KMS-11 (cell line): ENCODE results near the gene TAOK1.

Experiments
- H2AFZ ChIP-seq: fragments of 200-600 bp; sonication (generic); 2 replicates; pipeline ENCODE4 v1.6.1; 2016; ENCODE audit warnings: antibody characterized with exemption, mixed run types, low read depth
- H3K27ac ChIP-seq: fragments of 200-600 bp; sonication (generic); 2 replicates; pipeline ENCODE4 v1.6.1; 2016; ENCODE audit warnings: mild to moderate bottlenecking, mixed run types
- H3K27me3 ChIP-seq: fragments of 200-600 bp; sonication (generic); 2 replicates; pipeline ENCODE4 v1.6.1; 2017; ENCODE audit warnings: mild to moderate bottlenecking, low read depth, mixed run types, moderate library complexity; ENCODE audit not compliant: insufficient read depth
- H3K36me3 ChIP-seq: fragments of 200-600 bp; sonication (generic); 2 replicates; pipeline ENCODE4 v1.6.1; 2017; ENCODE audit warnings: mild to moderate bottlenecking, mixed run types; ENCODE audit not compliant: insufficient read depth
- H3K4me1 ChIP-seq: fragments of 200-600 bp; sonication (generic); 2 replicates; pipeline ENCODE4 v1.6.1; 2016; ENCODE audit warnings: mild to moderate bottlenecking, low read depth, mixed run types; ENCODE audit not compliant: poor library complexity, severe bottlenecking
- H3K4me2 ChIP-seq: fragments of 200-600 bp; sonication (generic); 2 replicates; pipeline ENCODE4 v1.7.0; 2016; ENCODE audit warnings: mild to moderate bottlenecking, mixed run types
- H3K4me3 ChIP-seq: fragments of 200-600 bp; sonication (generic); IDR thresholded peaks from 2 replicates; pipeline ENCODE4 v1.6.1; 2017; ENCODE audit warnings: low read depth, low read length, mixed read lengths; ENCODE audit not compliant: insufficient read depth
- H3K79me2 ChIP-seq: fragments of 200-600 bp; sonication (generic); 2 replicates; pipeline ENCODE4 v1.6.1; 2016; ENCODE audit warnings: low read depth, mixed run types; ENCODE audit not compliant: insufficient read depth
- H3K9ac ChIP-seq: fragments of 200-600 bp; sonication (generic); 2 replicates; pipeline ENCODE4 v1.6.1; 2016; ENCODE audit warnings: mild to moderate bottlenecking, mixed run types
- H4K20me1 ChIP-seq: fragments of 200-600 bp; sonication (generic); 2 replicates; pipeline ENCODE4 v1.6.1; 2016; ENCODE audit warnings: mild to moderate bottlenecking, mixed run types; ENCODE audit not compliant: insufficient read depth
- CTCF ChIP-seq: fragments of 200-600 bp; sonication (generic); conservative IDR thresholded peaks from 2 replicates; pipeline ENCODE4 v1.6.1; 2017; ENCODE audit warnings: low read depth, mild to moderate bottlenecking, antibody characterized with exemption, low read length, moderate library complexity, mixed read lengths

The TAOK1 gene

GRCh38 chr17:29526322-29526721 lies 136.2 kb downstream of the TAOK1 start:
- Histone ChIP-seq H4K20me1 (no peaks in the 10 kb centered on the region), H3K79me2 (no peaks in the 10 kb centered on the region), H3K36me3 (no peaks in the 10 kb centered on the region), H3K9ac (no peak overlapping the region), H2AFZ (no peak overlapping the region), H3K4me3 (no peak overlapping the region), H3K4me2 (no peak overlapping the region), H3K27ac (no peak overlapping the region), H3K27me3 (no peaks in the 10 kb centered on the region), H3K4me1 (no peaks in the 10 kb centered on the region)
- no peak for TF ChIP-seq CTCF

GRCh38 chr17:29533976-29534375 lies 143.8 kb downstream of the TAOK1 start:
- Histone ChIP-seq H3K4me3 (no peak overlapping the region), H4K20me1 (no peaks in the 10 kb centered on the region), H3K79me2 (no peaks in the 10 kb centered on the region), H3K27me3 (no peaks in the 10 kb centered on the region), H3K36me3 (no peaks in the 10 kb centered on the region), H3K27ac (no peak overlapping the region), H3K9ac (no peak overlapping the region), H2AFZ (no peak overlapping the region), H3K4me1 (no peaks in the 10 kb centered on the region), H3K4me2 (no peak overlapping the region)
- TF ChIP-seq CTCF = no peak

GRCh38 chr17:29544066-29544465 lies 153.9 kb downstream of the TAOK1 start:
- no peaks in the 10 kb centered on the region for H3K79me2 ChIP-seq
- TF ChIP-seq CTCF = no peak
- H3K36me3 ChIP-seq = no peaks in the 10 kb centered on the region
- peaks cover 10% of the 10 kb centered on the region for H3K4me1 ChIP-seq
- no peak overlapping the region for H3K4me3 ChIP-seq
- H3K27me3 ChIP-seq = no peaks in the 10 kb centered on the region
- H3K9ac ChIP-seq = no peak overlapping the region
- H3K4me2 ChIP-seq = no peak overlapping the region
- H4K20me1 ChIP-seq = no peaks in the 10 kb centered on the region
- no peak overlapping the region for H3K27ac ChIP-seq
- H2AFZ ChIP-seq = no peak overlapping the region

GRCh38 chr17:29546085-29546484 lies 155.9 kb downstream of the TAOK1 start:
- no peaks in the 10 kb centered on the region for H4K20me1 ChIP-seq
- no peak overlapping the region for H2AFZ ChIP-seq
- no peak overlapping the region for H3K9ac ChIP-seq
- H3K4me3 ChIP-seq = no peak overlapping the region
- H3K36me3 ChIP-seq = no peaks in the 10 kb centered on the region
- no peaks in the 10 kb centered on the region for H3K79me2 ChIP-seq
- TF ChIP-seq CTCF = no peak
- no peaks in the 10 kb centered on the region for H3K27me3 ChIP-seq
- no peak overlapping the region for H3K4me2 ChIP-seq
- peaks cover 21% of the 10 kb centered on the region for H3K4me1 ChIP-seq
- no peak overlapping the region for H3K27ac ChIP-seq

GRCh38 chr17:29546830-29547229 lies 156.7 kb downstream of the TAOK1 start:
- Histone ChIP-seq H4K20me1 (no peaks in the 10 kb centered on the region), H3K27ac (no peak overlapping the region), H3K79me2 (no peaks in the 10 kb centered on the region), H3K9ac (no peak overlapping the region), H3K4me2 (no peak overlapping the region), H2AFZ (no peak overlapping the region), H3K36me3 (no peaks in the 10 kb centered on the region), H3K4me1 (peaks cover 21% of the 10 kb centered on the region), H3K27me3 (no peaks in the 10 kb centered on the region), H3K4me3 (no peak overlapping the region)
- TF ChIP-seq CTCF = no peak
